B cell (primary cell): Measurements from ENCODE around the gene UPF3A. TPM values are rescaled to one million over a fixed set of nuclear protein-coding genes. Genes with fewer than 3 reads are reported as not detected.

Experiments used
- ATAC-seq: fragments of 200-7000 bp; cut with Tn5 transposase; one replicate; pipeline ENCODE4 v1.10.0; 2021; ENCODE audit warnings: low read depth, mild to moderate bottlenecking, moderate number of reproducible peaks, moderate library complexity
- CTCF ChIA-PET: fragments of 350-600 bp; sonication (Branson Sonifier 250); formaldehyde crosslinking; loops from one replicate; lab custom pipeline; 2021; ENCODE audit warnings: antibody characterized with exemption, inconsistent platforms; lab: Charles Lee
- POLR2A ChIA-PET: fragments of 350-600 bp; sonication (Branson Sonifier 250); formaldehyde crosslinking; loops from one replicate; lab custom pipeline; 2021; ENCODE audit warnings: antibody characterized with exemption; lab: Charles Lee
- DNase-seq: peaks from one replicate; pipeline ENCODE4 v3.0.0; 2013
- H2AFZ ChIP-seq: 2 replicates; pipeline ENCODE4 v1.6.1; 2012; ENCODE audit warnings: mild to moderate bottlenecking, low read depth, low read length; ENCODE audit not compliant: insufficient read depth, poor library complexity, severe bottlenecking
- H3K27ac ChIP-seq, 2 donors: 1 replicate in 1 of 2; 2 replicates in 1 of 2; pipeline ENCODE4 v1.5.1; 2012 to 2013; ENCODE audit warnings: low read length in 2 of 2, mild to moderate bottlenecking in 2 of 2, moderate library complexity in 1 of 2
- H3K27me3 ChIP-seq, 4 experiments: fragments of 200-600 bp in 1 of 4; sonication (generic) in 1 of 4; replicated peaks in 1 of 4; 1 replicate in 2 of 4; 2 replicates in 2 of 4; pipeline versions ENCODE4 v1.6.1 to v1.7.0; 2013 to 2016; ENCODE audit warnings: low read length in 3 of 4, mild to moderate bottlenecking in 2 of 4, mixed read lengths in 1 of 4, moderate library complexity in 1 of 4; ENCODE audit not compliant: insufficient read depth in 4 of 4, control insufficient read depth in 3 of 4; ENCODE audit errors: control extremely low read depth in 1 of 4
- H3K36me3 ChIP-seq, 2 experiments: replicated peaks in 1 of 2; 1 replicate in 1 of 2; 2 replicates in 1 of 2; pipeline versions ENCODE4 v1.6.1 to v1.7.1; 2013; ENCODE audit warnings: low read length in 1 of 2; ENCODE audit not compliant: insufficient read depth in 2 of 2, control insufficient read depth in 1 of 2; ENCODE audit errors: control extremely low read depth in 1 of 2, extremely low read depth in 1 of 2
- H3K4me1 ChIP-seq, 2 donors: fragments of 200-600 bp in 1 of 2; sonication (generic) in 1 of 2; 1 replicate in 1 of 2; 2 replicates in 1 of 2; pipeline versions ENCODE4 v1.5.1 to v1.6.1; 2013 to 2017; ENCODE audit warnings: low read length in 2 of 2; ENCODE audit not compliant: control insufficient read depth in 2 of 2, insufficient read depth in 2 of 2
- H3K4me2 ChIP-seq: replicated peaks from 2 replicates; pipeline ENCODE3; 2012; ENCODE audit warnings: mild to moderate bottlenecking, low read depth, low read length; ENCODE audit not compliant: poor library complexity, severe bottlenecking
- H3K4me3 ChIP-seq, 5 experiments: fragments of 200-600 bp in 1 of 5; sonication (generic) in 1 of 5; 1 replicate in 3 of 5; 2 replicates in 2 of 5; pipeline versions ENCODE4 v1.5.1 to v1.7.0; 2011 to 2016; ENCODE audit warnings: low read length in 4 of 5, mild to moderate bottlenecking in 4 of 5, low read depth in 2 of 5, control low read depth in 1 of 5, moderate library complexity in 1 of 5; ENCODE audit not compliant: insufficient read depth in 1 of 5; ENCODE audit errors: control extremely low read depth in 1 of 5, extremely low read depth in 1 of 5
- H3K79me2 ChIP-seq: fragments of 200-600 bp; sonication (generic); one replicate; pipeline ENCODE4 v1.6.0; 2016; ENCODE audit warnings: low read length; ENCODE audit not compliant: control insufficient read depth, insufficient read depth
- H3K9ac ChIP-seq: fragments of 200-600 bp; sonication (generic); 2 replicates; pipeline ENCODE4 v1.6.1; 2017; ENCODE audit warnings: mild to moderate bottlenecking, low read length, moderate library complexity
- H3K9me3 ChIP-seq, 3 donors: one replicate each; pipeline versions ENCODE4 v1.6.1 to v1.7.1; 2013; ENCODE audit warnings: low read length in 2 of 3; ENCODE audit not compliant: control insufficient read depth in 2 of 3, insufficient read depth in 1 of 3; ENCODE audit errors: control extremely low read depth in 1 of 3
- H4K20me1 ChIP-seq: 2 replicates; pipeline ENCODE4 v1.6.0; 2012; ENCODE audit warnings: mild to moderate bottlenecking, low read length; ENCODE audit not compliant: insufficient read depth, control insufficient read depth, poor library complexity, severe bottlenecking
- H3K27ac Mint-ChIP-seq: one replicate; pipeline ENCODE4 v1.8.0; 2021; ENCODE audit warnings: mixed read lengths
- H3K27me3 Mint-ChIP-seq: one replicate; pipeline ENCODE4 v1.8.0; 2021; ENCODE audit warnings: mixed read lengths
- H3K4me1 Mint-ChIP-seq: one replicate; pipeline ENCODE4 v1.8.0; 2021; ENCODE audit warnings: mixed read lengths
- H3K4me3 Mint-ChIP-seq: one replicate; pipeline ENCODE4 v1.8.0; 2021; ENCODE audit warnings: mixed read lengths
- H3K9me3 Mint-ChIP-seq: one replicate; pipeline ENCODE4 v1.8.0; 2022; ENCODE audit warnings: mixed read lengths; ENCODE audit not compliant: insufficient read depth
- EZH2 ChIP-seq: IDR thresholded peaks from 2 replicates; pipeline ENCODE4 v1.6.1; 2012; ENCODE audit warnings: borderline replicate concordance, low read depth, mild to moderate bottlenecking, moderate library complexity, low read length; ENCODE audit not compliant: insufficient read depth, poor library complexity, severe bottlenecking
- whole genome bisulfite sequencing: methylation state at CpG from one replicate; pipeline ENCODE4 v1.1.5; 2013; ENCODE audit warnings: missing lambda C conversion rate; ENCODE audit not compliant: insufficient coverage; 5-methylcytosine and 5-hydroxymethylcytosine counted together
- intact Hi-C: fragments of 100-400 bp; cut with micrococcal nuclease; formaldehyde crosslinking; loops from one replicate; pipeline ENCODE4 v1.10.0; 2022
- polyA plus RNA-seq: library from polyadenylated mRNA; depleted of rRNA; stranded (reverse); fragments of >200 nt; gene quantifications from 2 replicates; pipeline ENCODE4 v1.2.3, GENCODE V29; 2012
- total RNA-seq, 2 donors: library from RNA; stranded (reverse); fragments of 120-200 nt in 1 of 2; gene quantifications; 1 replicate in 1 of 2; 2 replicates in 1 of 2; pipeline versions ENCODE4 v1.2.3 to v1.2.4, GENCODE V29; 2013 to 2022
- TF ChIP-seq, protein P1 (sequence below): fragments of 200-600 bp; IDR thresholded peaks from one replicate; pipeline ENCODE4 v1.8.0; 2022; ENCODE audit warnings: antibody characterized with exemption, mild to moderate bottlenecking

Gene UPF3A
- total and polyA plus RNA-seq, 2 donors (not counting 1 experiment from before 2014, with no cell fraction given): 72.9 to 109 TPM

DNA sequence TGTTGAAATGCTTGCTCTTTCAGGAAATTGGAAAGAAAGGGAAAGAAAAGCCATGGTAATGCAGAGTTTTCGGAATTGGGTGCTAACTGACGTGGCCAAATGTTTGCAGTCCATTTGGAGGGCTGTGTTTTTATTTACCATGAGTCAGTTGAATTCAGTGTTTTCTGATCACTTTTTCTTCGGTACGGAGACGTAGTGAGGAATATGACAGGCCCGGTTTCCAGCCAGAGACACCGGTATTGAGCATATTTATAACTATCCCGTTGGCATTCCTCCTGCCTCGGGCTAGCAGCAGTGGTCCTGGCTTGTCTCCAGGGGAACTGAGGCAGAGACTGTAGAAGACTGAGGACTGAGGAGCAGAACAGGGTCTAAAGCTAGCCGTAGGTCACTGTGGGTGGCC is 45.7 kb upstream of the UPF3A start:
- DNase-seq (no peak), ATAC-seq (no peak)
- Histone ChIP-seq H3K27ac (peak overlapping the region in 1 of 2 donors; percentile 75), H3K4me3 (peak overlapping the region in 4 of 5 experiments; percentile 70 to 82 (median 80)), H3K4me2 (peak overlapping the region; percentile 83), H3K36me3 (peaks cover 4 to 32% of the 10 kb centered on the region in 2 experiments), H4K20me1 (peaks cover 31% of the 10 kb centered on the region), H3K9ac (peak overlapping the region; percentile 84), H3K79me2 (peaks cover 32% of the 10 kb centered on the region), H3K4me1 (peaks cover 9 to 10% of the 10 kb centered on the region in 2 donors), H3K27me3 (peaks cover 0 to 2% (median 0%) of the 10 kb centered on the region in 4 experiments), H3K9me3 (no peaks in the 10 kb centered on the region), H2AFZ (peak overlapping the region; percentile 85)
- POLR2A ChIA-PET: interaction anchor here (1.2 to 1.7 kb wide), 2 partner anchors 46 to 125 kb away, joined by 3 to 6 read pairs; partner anchors contain the start of gene UPF3A
- intact Hi-C loops: loop anchor here (1.0 to 2.0 kb wide), 3 partner anchors 45 to 285 kb away; partner anchors contain the start of gene CHAMP1
- CTCF ChIA-PET: interaction anchor here (1.0 to 1.5 kb wide), 5 partner anchors 9 to 287 kb away, joined by 3 to 6 read pairs (median 3); no protein-coding TSS in a partner anchor
- peak overlapping the region; percentile 87 for H3K27ac Mint-ChIP-seq
- peak overlapping the region; percentile 88 for H3K4me3 Mint-ChIP-seq
- no peaks in the 10 kb centered on the region for H3K9me3 Mint-ChIP-seq
- H3K27me3 Mint-ChIP-seq: peaks cover 2% of the 10 kb centered on the region
- peaks cover 25% of the 10 kb centered on the region for H3K4me1 Mint-ChIP-seq
- TF ChIP-seq EZH2: no peak
- TF ChIP-seq, protein P1, sequence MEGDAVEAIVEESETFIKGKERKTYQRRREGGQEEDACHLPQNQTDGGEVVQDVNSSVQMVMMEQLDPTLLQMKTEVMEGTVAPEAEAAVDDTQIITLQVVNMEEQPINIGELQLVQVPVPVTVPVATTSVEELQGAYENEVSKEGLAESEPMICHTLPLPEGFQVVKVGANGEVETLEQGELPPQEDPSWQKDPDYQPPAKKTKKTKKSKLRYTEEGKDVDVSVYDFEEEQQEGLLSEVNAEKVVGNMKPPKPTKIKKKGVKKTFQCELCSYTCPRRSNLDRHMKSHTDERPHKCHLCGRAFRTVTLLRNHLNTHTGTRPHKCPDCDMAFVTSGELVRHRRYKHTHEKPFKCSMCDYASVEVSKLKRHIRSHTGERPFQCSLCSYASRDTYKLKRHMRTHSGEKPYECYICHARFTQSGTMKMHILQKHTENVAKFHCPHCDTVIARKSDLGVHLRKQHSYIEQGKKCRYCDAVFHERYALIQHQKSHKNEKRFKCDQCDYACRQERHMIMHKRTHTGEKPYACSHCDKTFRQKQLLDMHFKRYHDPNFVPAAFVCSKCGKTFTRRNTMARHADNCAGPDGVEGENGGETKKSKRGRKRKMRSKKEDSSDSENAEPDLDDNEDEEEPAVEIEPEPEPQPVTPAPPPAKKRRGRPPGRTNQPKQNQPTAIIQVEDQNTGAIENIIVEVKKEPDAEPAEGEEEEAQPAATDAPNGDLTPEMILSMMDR: no peak
- WGBS: 75% methylated on average over 10 of the region's 10 CpGs

DNA sequence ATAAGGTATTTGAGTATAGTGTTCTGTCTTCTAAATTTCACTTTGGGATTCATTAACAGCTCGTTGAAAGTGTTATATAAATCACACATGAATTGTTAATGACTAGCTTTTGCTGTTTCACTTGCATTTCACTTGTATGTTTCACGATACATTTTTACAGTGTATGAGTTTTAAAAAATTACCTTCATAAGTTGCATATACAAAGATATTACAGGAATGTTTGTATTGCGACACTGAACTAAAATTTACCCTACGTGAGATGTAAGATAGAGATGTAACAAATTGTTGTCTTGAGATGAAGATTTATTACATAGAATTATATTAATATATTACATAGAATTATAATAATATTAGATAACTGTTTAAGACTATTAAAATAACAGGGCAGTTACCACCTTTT is 45.2 kb upstream of the UPF3A start:
- ChIA-PET POLR2A (interaction anchor here (1.7 kb wide), 1 partner anchor 45 kb away, joined by 6 read pairs; the partner anchor contains the start of gene UPF3A), CTCF (interaction anchor here (1.0 to 1.5 kb wide), 4 partner anchors 10 to 288 kb away, joined by 3 to 6 read pairs (median 4); no protein-coding TSS in a partner anchor)
- Histone ChIP-seq H3K9ac (peak overlapping the region; percentile 84), H3K9me3 (no peaks in the 10 kb centered on the region), H4K20me1 (peaks cover 36% of the 10 kb centered on the region), H3K27me3 (no peaks in the 10 kb centered on the region), H3K4me1 (peaks cover 9 to 10% of the 10 kb centered on the region in 2 donors), H3K79me2 (peaks cover 32% of the 10 kb centered on the region), H3K36me3 (peaks cover 5 to 37% of the 10 kb centered on the region in 2 experiments), H3K4me3 (peak overlapping the region in 1 of 5 experiments; percentile 80), H2AFZ (no peak overlapping the region), H3K27ac (no peak overlapping the region), H3K4me2 (peak overlapping the region; percentile 83)
- Mint-ChIP-seq H3K27ac (peak overlapping the region; percentile 87), H3K9me3 (no peaks in the 10 kb centered on the region), H3K4me1 (peaks cover 25% of the 10 kb centered on the region), H3K27me3 (no peaks in the 10 kb centered on the region), H3K4me3 (peak overlapping the region; percentile 88)
- no peak for ATAC-seq
- WGBS: no CpG with 5 or more reads among the region's 4 CpGs
- intact Hi-C loops: no loop called here
- TF ChIP-seq EZH2: no peak
- TF ChIP-seq, protein P1: no peak
- no peak for DNase-seq
